ENCODE measurements around the gene COL25A1.
"Not testable (repeated sequence)": the region's sequence is repeated elsewhere in the genome, so short reads cannot be mapped to it uniquely, and the experiment has no call there.

The COL25A1 gene

GRCh38 chr4:109146499-109146898, 156.0 kb downstream of the COL25A1 start:
- Histone ChIP-seq H3K27me3 (ENCODE audit: control insufficient read depth, insufficient read depth, low read length) (no peaks in the 10 kb centered on the region), H3K9ac (ENCODE audit: low read length) (no peak overlapping the region), H3K36me3 (ENCODE audit: control insufficient read depth, low read depth, low read length) (no peaks in the 10 kb centered on the region)

DNA sequence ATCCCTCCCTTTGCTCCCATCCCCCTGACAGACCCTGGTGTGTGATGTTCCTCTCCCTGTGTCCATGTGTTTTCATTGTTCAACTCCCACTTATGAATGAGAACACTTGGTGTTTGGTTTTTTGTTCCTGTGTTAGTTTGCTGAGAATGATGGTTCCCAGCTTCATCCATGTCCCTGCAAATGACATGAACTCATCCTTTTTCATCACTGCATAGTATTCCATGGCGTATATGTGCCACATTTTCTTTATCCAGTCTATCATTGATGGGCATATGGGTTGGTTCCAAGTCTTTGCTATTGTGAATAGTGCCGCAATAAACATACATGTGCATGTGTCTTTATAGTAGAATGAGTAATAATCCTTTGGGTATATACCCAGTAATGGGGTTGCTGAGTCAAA, 164.3 kb downstream of the COL25A1 start:
- not testable (repeated sequence) for H3K4me3 ChIP-seq (ENCODE audit: low read length); H3K27ac ChIP-seq (ENCODE audit: low read length); H3K4me1 ChIP-seq (ENCODE audit: control insufficient read depth, low read depth, low read length); H3K36me3 ChIP-seq (ENCODE audit: control insufficient read depth, low read depth, low read length); H3K27me3 ChIP-seq (ENCODE audit: control insufficient read depth, insufficient read depth, low read length); H3K9ac ChIP-seq (ENCODE audit: low read length); H3K9me3 ChIP-seq (ENCODE audit: control insufficient read depth, low read depth, low read length)

More at GRCh38 chr4:109146499-109146898, 156.0 kb downstream of the COL25A1 start:
- H3K4me3 ChIP-seq (ENCODE audit: low read length) = no peak overlapping the region
- H3K9me3 ChIP-seq (ENCODE audit: control insufficient read depth, low read depth, low read length) = no peaks in the 10 kb centered on the region
- peaks cover 8% of the 10 kb centered on the region for H3K4me1 ChIP-seq (ENCODE audit: control insufficient read depth, low read depth, low read length)
- no peak overlapping the region for H3K27ac ChIP-seq (ENCODE audit: low read length)

GRCh38 chr4:109134921-109135320, 167.5 kb downstream of the COL25A1 start:
- Histone ChIP-seq H3K4me1 (ENCODE audit: control insufficient read depth, low read depth, low read length) (no peaks in the 10 kb centered on the region), H3K4me3 (ENCODE audit: low read length) (no peak overlapping the region), H3K9me3 (ENCODE audit: control insufficient read depth, low read depth, low read length) (no peaks in the 10 kb centered on the region), H3K9ac (ENCODE audit: low read length) (no peak overlapping the region), H3K27ac (ENCODE audit: low read length) (no peak overlapping the region), H3K36me3 (ENCODE audit: control insufficient read depth, low read depth, low read length) (no peaks in the 10 kb centered on the region), H3K27me3 (ENCODE audit: control insufficient read depth, insufficient read depth, low read length) (no peaks in the 10 kb centered on the region)

DNA sequence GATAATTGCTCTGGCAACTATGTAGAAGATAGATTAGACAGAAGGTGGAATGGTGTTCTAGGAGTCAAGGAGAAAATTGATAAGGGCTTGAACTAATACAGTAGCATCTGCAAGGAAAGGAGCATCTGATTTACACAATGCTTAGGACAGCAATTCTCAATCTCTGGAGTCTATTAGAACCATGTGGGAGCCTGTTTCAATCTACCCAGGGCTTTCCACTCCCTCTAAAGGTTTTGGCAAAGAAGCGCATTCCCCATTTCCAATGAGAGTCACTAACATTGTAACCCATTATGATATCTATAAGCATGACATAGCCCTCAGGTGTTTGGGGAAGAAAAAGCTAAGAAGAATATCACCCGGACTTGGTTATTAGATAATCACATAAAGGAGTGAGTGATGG, 168.2 kb downstream of the COL25A1 start:
- Histone ChIP-seq H3K36me3 (ENCODE audit: control insufficient read depth, low read depth, low read length) (no peaks in the 10 kb centered on the region), H3K27me3 (ENCODE audit: control insufficient read depth, insufficient read depth, low read length) (no peaks in the 10 kb centered on the region), H3K9me3 (ENCODE audit: control insufficient read depth, low read depth, low read length) (no peaks in the 10 kb centered on the region), H3K4me1 (ENCODE audit: control insufficient read depth, low read depth, low read length) (no peaks in the 10 kb centered on the region), H3K4me3 (ENCODE audit: low read length) (no peak overlapping the region), H3K27ac (ENCODE audit: low read length) (no peak overlapping the region), H3K9ac (ENCODE audit: low read length) (no peak overlapping the region)

- H3K27me3 ChIP-seq (ENCODE audit: control insufficient read depth, insufficient read depth, low read length) = no peaks in the 10 kb centered on the region
- no peak overlapping the region for H3K9ac ChIP-seq (ENCODE audit: low read length)
- H3K4me3 ChIP-seq (ENCODE audit: low read length) = no peak overlapping the region
- H3K36me3 ChIP-seq (ENCODE audit: control insufficient read depth, low read depth, low read length) = no peaks in the 10 kb centered on the region
- H3K9me3 ChIP-seq (ENCODE audit: control insufficient read depth, low read depth, low read length) = no peaks in the 10 kb centered on the region
- H3K27ac ChIP-seq (ENCODE audit: low read length) = no peak overlapping the region
- no peaks in the 10 kb centered on the region for H3K4me1 ChIP-seq (ENCODE audit: control insufficient read depth, low read depth, low read length)
Observed at GRCh38 chr4:109131559-109131958, 170.9 kb downstream of the COL25A1 start.

GRCh38 chr4:109128589-109128988, 173.9 kb downstream of the COL25A1 start:
- Histone ChIP-seq H3K9me3 (ENCODE audit: control insufficient read depth, low read depth, low read length) (no peaks in the 10 kb centered on the region), H3K27ac (ENCODE audit: low read length) (no peak overlapping the region), H3K9ac (ENCODE audit: low read length) (no peak overlapping the region), H3K27me3 (ENCODE audit: control insufficient read depth, insufficient read depth, low read length) (no peaks in the 10 kb centered on the region), H3K4me3 (ENCODE audit: low read length) (no peak overlapping the region), H3K36me3 (ENCODE audit: control insufficient read depth, low read depth, low read length) (no peaks in the 10 kb centered on the region), H3K4me1 (ENCODE audit: control insufficient read depth, low read depth, low read length) (peaks cover 7% of the 10 kb centered on the region)

DNA sequence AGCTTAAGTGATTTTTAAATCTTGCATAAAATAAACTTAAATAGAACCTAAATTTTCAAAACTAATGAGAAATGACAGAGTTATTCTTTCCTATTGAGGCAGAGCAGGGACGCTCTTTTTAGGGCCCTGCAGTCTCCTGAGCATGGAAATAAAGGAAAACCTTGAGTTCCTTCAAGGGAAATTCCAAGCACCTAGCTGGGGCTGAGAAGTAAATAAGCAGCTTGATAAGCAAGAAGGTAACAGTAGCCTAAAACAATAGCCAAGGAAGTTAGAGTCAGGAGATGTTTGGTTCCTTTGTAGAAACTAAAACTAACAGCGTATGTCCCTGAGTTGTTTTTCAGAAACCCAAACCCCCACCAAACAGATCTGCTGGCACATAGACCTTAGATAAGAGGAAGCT, 174.6 kb downstream of the COL25A1 start:
- Histone ChIP-seq H3K27ac (ENCODE audit: low read length) (no peak overlapping the region), H3K4me1 (ENCODE audit: control insufficient read depth, low read depth, low read length) (peaks cover 7% of the 10 kb centered on the region)

GRCh38 chr4:109126856-109127255, 175.6 kb downstream of the COL25A1 start:
- no peaks in the 10 kb centered on the region for H3K27me3 ChIP-seq (ENCODE audit: control insufficient read depth, insufficient read depth, low read length)
- no peak overlapping the region for H3K4me3 ChIP-seq (ENCODE audit: low read length)
- H3K9ac ChIP-seq (ENCODE audit: low read length) = no peak overlapping the region
- no peaks in the 10 kb centered on the region for H3K36me3 ChIP-seq (ENCODE audit: control insufficient read depth, low read depth, low read length)
- H3K4me1 ChIP-seq (ENCODE audit: control insufficient read depth, low read depth, low read length) = peaks cover 7% of the 10 kb centered on the region
- no peaks in the 10 kb centered on the region for H3K9me3 ChIP-seq (ENCODE audit: control insufficient read depth, low read depth, low read length)
- no peak overlapping the region for H3K27ac ChIP-seq (ENCODE audit: low read length)

More for the DNA sequence above, 174.6 kb downstream of the COL25A1 start:
- Histone ChIP-seq H3K27me3 (ENCODE audit: control insufficient read depth, insufficient read depth, low read length) (no peaks in the 10 kb centered on the region), H3K4me3 (ENCODE audit: low read length) (no peak overlapping the region), H3K9ac (ENCODE audit: low read length) (no peak overlapping the region), H3K9me3 (ENCODE audit: control insufficient read depth, low read depth, low read length) (no peaks in the 10 kb centered on the region), H3K36me3 (ENCODE audit: control insufficient read depth, low read depth, low read length) (no peaks in the 10 kb centered on the region)

DNA sequence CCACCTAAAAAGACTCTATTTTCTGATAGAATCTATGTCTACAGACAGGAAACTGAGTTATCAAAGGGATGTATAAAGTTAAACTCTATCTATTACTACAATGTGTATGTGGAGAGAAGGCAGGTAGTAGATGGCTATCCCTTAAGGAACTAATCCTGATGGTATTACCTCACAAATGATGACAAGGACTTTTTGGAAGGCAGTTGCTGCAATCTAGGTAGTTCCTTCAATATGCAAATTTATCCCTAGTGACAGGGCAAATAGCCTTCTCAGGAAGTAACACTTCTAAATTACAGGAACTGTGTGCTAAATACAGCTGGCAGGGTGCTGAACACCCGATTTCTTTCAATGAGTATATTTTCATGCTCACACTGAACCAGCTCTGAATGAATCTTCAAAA, 177.4 kb downstream of the COL25A1 start:
- H3K4me1 ChIP-seq (ENCODE audit: control insufficient read depth, low read depth, low read length) = peaks cover 7% of the 10 kb centered on the region
- H3K9me3 ChIP-seq (ENCODE audit: control insufficient read depth, low read depth, low read length) = no peaks in the 10 kb centered on the region
- H3K9ac ChIP-seq (ENCODE audit: low read length) = no peak overlapping the region
- no peak overlapping the region for H3K4me3 ChIP-seq (ENCODE audit: low read length)
- H3K27me3 ChIP-seq (ENCODE audit: control insufficient read depth, insufficient read depth, low read length) = no peaks in the 10 kb centered on the region
- no peaks in the 10 kb centered on the region for H3K36me3 ChIP-seq (ENCODE audit: control insufficient read depth, low read depth, low read length)
- H3K27ac ChIP-seq (ENCODE audit: low read length) = no peak overlapping the region

DNA sequence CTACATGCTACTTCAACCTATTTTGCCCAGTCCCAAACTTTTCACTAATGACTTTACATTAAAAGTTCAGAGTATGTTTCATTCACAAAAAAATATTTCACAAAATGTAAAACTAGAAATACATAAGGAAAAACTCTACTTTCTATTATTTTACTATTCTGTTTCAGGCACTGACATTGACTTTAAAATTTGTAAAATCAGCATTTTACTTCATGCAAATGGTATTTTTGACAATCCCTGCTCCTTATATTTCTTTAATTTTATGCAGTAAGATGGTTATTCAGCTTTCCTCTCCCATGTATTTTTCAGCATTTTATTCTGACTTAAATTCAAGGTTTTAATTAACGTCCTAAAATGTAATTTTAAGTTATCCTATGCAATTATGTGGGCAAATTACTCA, 178.5 kb downstream of the COL25A1 start:
- H3K36me3 ChIP-seq (ENCODE audit: control insufficient read depth, low read depth, low read length) = no peaks in the 10 kb centered on the region
- H3K27me3 ChIP-seq (ENCODE audit: control insufficient read depth, insufficient read depth, low read length) = no peaks in the 10 kb centered on the region

GRCh38 chr4:109121561-109121960, 180.9 kb downstream of the COL25A1 start:
- H3K9me3 ChIP-seq (ENCODE audit: control insufficient read depth, low read depth, low read length) = no peaks in the 10 kb centered on the region
- H3K36me3 ChIP-seq (ENCODE audit: control insufficient read depth, low read depth, low read length) = no peaks in the 10 kb centered on the region
- peaks cover 7% of the 10 kb centered on the region for H3K4me1 ChIP-seq (ENCODE audit: control insufficient read depth, low read depth, low read length)
- H3K27me3 ChIP-seq (ENCODE audit: control insufficient read depth, insufficient read depth, low read length) = no peaks in the 10 kb centered on the region
- H3K4me3 ChIP-seq (ENCODE audit: low read length) = no peak overlapping the region
- H3K27ac ChIP-seq (ENCODE audit: low read length) = no peak overlapping the region
- no peak overlapping the region for H3K9ac ChIP-seq (ENCODE audit: low read length)

More for the DNA sequence above, 178.5 kb downstream of the COL25A1 start:
- H3K27ac ChIP-seq (ENCODE audit: low read length) = no peak overlapping the region
- peaks cover 7% of the 10 kb centered on the region for H3K4me1 ChIP-seq (ENCODE audit: control insufficient read depth, low read depth, low read length)
- no peaks in the 10 kb centered on the region for H3K9me3 ChIP-seq (ENCODE audit: control insufficient read depth, low read depth, low read length)
- no peak overlapping the region for H3K4me3 ChIP-seq (ENCODE audit: low read length)
- no peak overlapping the region for H3K9ac ChIP-seq (ENCODE audit: low read length)

DNA sequence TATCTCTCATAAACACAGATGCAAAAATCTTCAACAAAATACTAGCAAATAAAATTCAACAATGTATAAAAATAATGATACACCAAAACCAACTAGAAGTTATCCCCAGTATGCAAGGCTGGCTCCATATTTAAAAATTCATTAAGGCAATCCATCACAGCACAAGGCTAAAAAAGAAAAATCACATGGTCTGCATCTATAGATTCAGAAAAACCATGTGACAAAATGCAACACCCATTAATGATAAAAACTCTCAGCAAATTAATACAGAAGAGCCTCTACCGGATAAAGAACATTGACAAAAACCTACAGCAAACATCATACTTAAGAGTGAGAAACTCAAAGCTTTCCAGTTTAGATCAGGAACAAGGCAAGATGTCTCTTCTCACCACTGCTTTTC, 182.6 kb downstream of the COL25A1 start:
- H3K4me3 ChIP-seq (ENCODE audit: low read length) = no peak overlapping the region
- no peaks in the 10 kb centered on the region for H3K9me3 ChIP-seq (ENCODE audit: control insufficient read depth, low read depth, low read length)
- H3K27ac ChIP-seq (ENCODE audit: low read length) = no peak overlapping the region
- H3K27me3 ChIP-seq (ENCODE audit: control insufficient read depth, insufficient read depth, low read length) = no peaks in the 10 kb centered on the region
- peaks cover under 1% of the 10 kb centered on the region for H3K4me1 ChIP-seq (ENCODE audit: control insufficient read depth, low read depth, low read length)
- H3K36me3 ChIP-seq (ENCODE audit: control insufficient read depth, low read depth, low read length) = no peaks in the 10 kb centered on the region
- no peak overlapping the region for H3K9ac ChIP-seq (ENCODE audit: low read length)
